Muscle layer of duodenum (tissue), 2 donors: ENCODE data around the gene OBSCN.

Source experiments
- H3K27ac ChIP-seq: one replicate; pipeline ENCODE4 v1.7.0; 2013; ENCODE audit warnings: mild to moderate bottlenecking, low read length
- H3K27me3 ChIP-seq: one replicate; pipeline ENCODE4 v1.7.0; 2013; ENCODE audit warnings: low read depth, mild to moderate bottlenecking, control low read depth, low read length
- H3K36me3 ChIP-seq, 2 donors: one replicate each; pipeline ENCODE4 v1.7.0; 2013; ENCODE audit warnings: low read length in 2 of 2, control low read depth in 1 of 2, mild to moderate bottlenecking in 1 of 2; ENCODE audit not compliant: insufficient read depth in 2 of 2, control insufficient read depth in 1 of 2
- H3K4me1 ChIP-seq, 2 donors: one replicate each; pipeline ENCODE4 v1.7.0; 2013; ENCODE audit warnings: low read length in 2 of 2, mild to moderate bottlenecking in 2 of 2, control low read depth in 1 of 2, moderate library complexity in 1 of 2; ENCODE audit not compliant: insufficient read depth in 2 of 2, control insufficient read depth in 1 of 2
- H3K4me3 ChIP-seq, 2 donors: one replicate each; pipeline ENCODE4 v1.7.0; 2013; ENCODE audit warnings: low read length in 2 of 2, low read depth in 1 of 2, mild to moderate bottlenecking in 1 of 2
- H3K9me3 ChIP-seq, 2 donors: one replicate each; pipeline ENCODE4 v1.7.0; 2013; ENCODE audit warnings: low read length in 2 of 2, control low read depth in 1 of 2, mild to moderate bottlenecking in 1 of 2; ENCODE audit not compliant: control insufficient read depth in 1 of 2
- donor health status: healthy.

Gene OBSCN

DNA sequence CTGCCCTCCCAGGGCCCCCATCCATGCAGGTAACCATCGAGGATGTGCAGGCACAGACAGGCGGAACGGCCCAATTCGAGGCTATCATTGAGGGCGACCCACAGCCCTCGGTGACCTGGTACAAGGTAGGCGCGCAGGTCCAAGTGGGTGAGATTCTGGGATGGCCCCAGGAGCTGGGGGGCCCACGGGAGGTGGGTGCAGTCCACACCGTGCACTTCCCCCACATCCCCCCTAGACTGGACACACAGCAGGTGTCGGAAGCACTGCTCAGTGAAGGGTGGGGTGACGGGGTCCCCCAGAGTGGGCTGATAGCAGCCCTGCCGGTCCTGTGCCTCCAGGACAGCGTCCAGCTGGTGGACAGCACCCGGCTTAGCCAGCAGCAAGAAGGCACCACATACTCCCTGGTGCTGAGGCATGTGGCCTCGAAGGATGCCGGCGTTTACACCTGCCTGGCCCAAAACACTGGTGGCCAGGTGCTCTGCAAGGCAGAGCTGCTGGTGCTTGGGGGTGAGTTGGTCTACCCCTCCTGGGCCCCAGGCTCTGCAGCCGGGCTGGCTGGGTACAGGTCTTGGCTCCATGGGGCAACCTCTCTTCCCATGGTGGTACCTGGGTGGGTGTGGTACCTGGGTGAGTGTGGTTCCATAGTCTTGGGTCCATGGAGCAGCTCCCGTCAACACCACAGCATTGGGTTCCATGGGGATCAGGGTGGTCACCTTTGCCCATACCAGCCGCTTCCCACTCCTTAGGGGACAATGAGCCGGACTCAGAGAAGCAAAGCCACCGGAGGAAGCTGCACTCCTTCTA lies 158.4 kb downstream of the OBSCN start:
- H3K27me3 ChIP-seq, result no peaks in the 10 kb centered on the region
- no peaks in the 10 kb centered on the region for H3K9me3 ChIP-seq
- no peaks in the 10 kb centered on the region for H3K4me1 ChIP-seq
- H3K36me3 ChIP-seq, result no peaks in the 10 kb centered on the region
- no peak overlapping the region for H3K4me3 ChIP-seq
- no peak overlapping the region for H3K27ac ChIP-seq

GRCh38 chr1:228366866-228367741 lies 159.3 kb downstream of the OBSCN start:
- Histone ChIP-seq H3K4me3 (no peak overlapping the region), H3K9me3 (no peaks in the 10 kb centered on the region), H3K27ac (no peak overlapping the region)

DNA sequence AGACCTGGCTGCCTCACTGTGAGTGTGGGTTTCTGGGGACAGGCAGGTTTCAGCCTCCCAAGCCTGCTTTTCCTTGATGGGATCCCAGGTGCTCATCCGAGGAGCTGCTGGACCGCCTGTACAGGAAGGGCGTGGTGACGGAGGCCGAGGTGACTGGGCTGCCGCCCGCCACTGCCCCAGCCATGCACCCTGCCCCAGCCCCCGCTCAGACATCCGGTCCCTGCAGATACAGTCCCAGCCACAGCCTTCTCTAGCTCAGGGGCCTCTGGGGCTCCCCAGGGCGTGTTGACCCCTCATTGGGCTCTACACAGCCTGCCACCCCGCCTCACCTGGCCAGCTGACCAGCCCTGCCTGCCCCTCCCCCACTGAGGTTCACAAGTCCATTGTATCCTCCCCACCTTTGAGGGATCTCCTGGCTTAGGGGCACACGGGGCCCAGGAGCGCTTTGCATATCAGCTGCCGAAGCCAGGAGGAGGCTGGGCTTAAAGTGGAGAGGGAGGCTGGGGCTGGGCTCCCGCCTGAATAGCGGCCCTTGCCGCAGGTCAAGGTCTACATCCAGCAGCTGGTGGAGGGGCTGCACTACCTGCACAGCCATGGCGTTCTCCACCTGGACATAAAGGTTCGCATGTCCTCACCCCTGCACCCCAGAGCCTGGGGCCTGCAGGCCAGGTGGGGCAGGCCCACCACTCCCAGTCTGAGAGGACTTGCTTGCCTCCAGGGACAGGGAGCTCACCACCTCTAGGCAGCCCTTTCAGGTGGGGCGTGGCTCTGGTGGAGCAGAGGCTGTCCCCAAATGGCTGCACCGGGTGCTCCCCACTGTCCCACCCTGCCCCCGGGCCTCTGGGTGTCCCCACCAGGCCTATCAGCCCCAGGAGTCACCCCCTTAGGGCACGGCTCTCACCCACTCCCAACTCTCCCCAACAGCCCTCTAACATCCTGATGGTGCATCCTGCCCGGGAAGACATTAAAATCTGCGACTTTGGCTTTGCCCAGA lies 160.3 kb downstream of the OBSCN start:
- Histone ChIP-seq H3K4me1 (no peaks in the 10 kb centered on the region), H3K9me3 (no peaks in the 10 kb centered on the region), H3K36me3 (no peaks in the 10 kb centered on the region), H3K27me3 (no peaks in the 10 kb centered on the region), H3K4me3 (no peak overlapping the region), H3K27ac (no peak overlapping the region)

More at GRCh38 chr1:228366866-228367741, 159.3 kb downstream of the OBSCN start:
- no peaks in the 10 kb centered on the region for H3K27me3 ChIP-seq
- no peaks in the 10 kb centered on the region for H3K4me1 ChIP-seq
- H3K36me3 ChIP-seq, result no peaks in the 10 kb centered on the region

- Histone ChIP-seq H3K4me1 (no peaks in the 10 kb centered on the region), H3K4me3 (no peak overlapping the region), H3K27me3 (no peaks in the 10 kb centered on the region), H3K27ac (no peak overlapping the region), H3K36me3 (no peaks in the 10 kb centered on the region), H3K9me3 (no peaks in the 10 kb centered on the region)
These were observed 161.2 kb downstream of the OBSCN start for GRCh38 chr1:228368801-228369607.

DNA sequence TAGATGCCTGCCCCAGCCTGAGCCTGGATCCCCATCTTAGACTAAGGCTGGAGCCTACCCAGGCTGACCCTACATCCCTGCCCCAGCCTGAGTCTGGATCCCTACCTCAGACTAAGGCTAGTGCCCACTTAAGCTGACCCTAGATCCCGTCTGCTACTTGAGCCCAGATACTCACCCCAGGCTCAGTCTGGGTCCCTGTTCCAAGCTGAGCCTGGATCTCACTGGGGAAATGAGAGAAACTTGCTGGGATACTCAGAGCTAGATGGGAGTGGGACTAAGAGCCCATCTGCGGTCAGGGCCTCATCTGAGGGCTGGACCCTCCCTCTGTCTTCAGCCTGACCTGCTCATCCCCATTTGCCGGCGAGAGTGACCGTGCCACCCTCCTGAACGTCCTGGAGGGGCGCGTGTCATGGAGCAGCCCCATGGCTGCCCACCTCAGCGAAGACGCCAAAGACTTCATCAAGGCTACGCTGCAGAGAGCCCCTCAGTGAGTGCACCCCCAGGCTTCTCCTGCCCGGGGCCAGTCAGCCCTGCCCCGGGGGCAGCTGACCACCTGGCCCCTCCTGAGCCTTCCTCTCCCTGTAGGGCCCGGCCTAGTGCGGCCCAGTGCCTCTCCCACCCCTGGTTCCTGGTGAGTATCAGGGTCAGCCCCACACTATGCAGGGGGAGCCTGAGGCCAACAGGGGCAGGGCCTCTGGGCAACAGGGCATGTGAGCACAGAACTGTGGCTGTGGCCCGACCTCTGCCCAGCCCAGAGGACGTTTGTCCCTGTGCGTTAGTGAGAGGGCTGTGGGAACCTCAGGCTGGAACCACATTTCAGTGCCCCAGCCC lies 162.0 kb downstream of the OBSCN start:
- H3K4me3 ChIP-seq, result no peak overlapping the region
- peaks cover 0 to 5% of the 10 kb centered on the region in 2 donors for H3K4me1 ChIP-seq
- H3K27me3 ChIP-seq, result no peaks in the 10 kb centered on the region
- H3K27ac ChIP-seq, result no peak overlapping the region
- no peaks in the 10 kb centered on the region for H3K9me3 ChIP-seq
- no peaks in the 10 kb centered on the region for H3K36me3 ChIP-seq

- no peaks in the 10 kb centered on the region for H3K9me3 ChIP-seq
These were observed 162.6 kb downstream of the OBSCN start for GRCh38 chr1:228370439-228370940.

GRCh38 chr1:228370941-228371740 lies 163.3 kb downstream of the OBSCN start:
- Histone ChIP-seq H3K4me3 (no peak overlapping the region), H3K27ac (no peak overlapping the region), H3K27me3 (no peaks in the 10 kb centered on the region), H3K36me3 (no peaks in the 10 kb centered on the region), H3K4me1 (peaks cover 0 to 14% of the 10 kb centered on the region in 2 donors), H3K9me3 (no peaks in the 10 kb centered on the region)

More at GRCh38 chr1:228370439-228370940, 162.6 kb downstream of the OBSCN start:
- no peak overlapping the region for H3K27ac ChIP-seq
- H3K36me3 ChIP-seq, result no peaks in the 10 kb centered on the region
- no peak overlapping the region for H3K4me3 ChIP-seq
- H3K4me1 ChIP-seq, result peaks cover 0 to 12% of the 10 kb centered on the region in 2 donors
- H3K27me3 ChIP-seq, result no peaks in the 10 kb centered on the region

DNA sequence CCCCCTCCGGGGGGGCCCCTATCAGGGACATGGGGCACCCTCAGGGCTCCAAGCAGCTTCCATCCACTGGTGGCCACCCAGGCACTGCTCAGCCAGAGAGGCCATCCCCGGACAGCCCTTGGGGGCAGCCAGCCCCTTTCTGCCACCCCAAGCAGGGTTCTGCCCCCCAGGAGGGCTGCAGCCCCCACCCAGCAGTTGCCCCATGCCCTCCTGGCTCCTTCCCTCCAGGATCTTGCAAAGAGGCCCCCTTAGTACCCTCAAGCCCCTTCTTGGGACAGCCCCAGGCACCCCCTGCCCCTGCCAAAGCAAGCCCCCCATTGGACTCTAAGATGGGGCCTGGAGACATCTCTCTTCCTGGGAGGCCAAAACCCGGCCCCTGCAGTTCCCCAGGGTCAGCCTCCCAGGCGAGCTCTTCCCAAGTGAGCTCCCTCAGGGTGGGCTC lies 163.9 kb downstream of the OBSCN start:
- H3K27ac ChIP-seq, result no peak overlapping the region
- H3K36me3 ChIP-seq, result no peaks in the 10 kb centered on the region
- peaks cover 0 to 14% of the 10 kb centered on the region in 2 donors for H3K4me1 ChIP-seq
- no peak overlapping the region for H3K4me3 ChIP-seq
- H3K9me3 ChIP-seq, result no peaks in the 10 kb centered on the region
- H3K27me3 ChIP-seq, result no peaks in the 10 kb centered on the region
